ENCODE data around the gene RD3L.

- TF ChIP-seq CTCF (IDR thresholded peaks at IDR 0.05 in 4 of 5, conservative IDR thresholded peaks at IDR 0.05 in 1 of 5) (no peak), POLR2A (IDR thresholded peaks at IDR 0.05) (no peak)
Observed at GRCh38 chr14:103894034-103894722, 48.2 kb downstream of the RD3L start.

Data from gastrocnemius medialis (tissue), 4 donors.